HG03064 (cell line): ENCODE data around the gene CCDC180.
"Not testable (repeated sequence)": the region's sequence is repeated elsewhere in the genome, so short reads cannot be mapped to it uniquely, and the experiment has no call there.

Source experiments
- ATAC-seq: cut with Tn5 transposase; IDR thresholded peaks from one replicate; pipeline ENCODE4 v1.9.1; 2021; ENCODE audit warnings: low read depth; ENCODE audit not compliant: unreplicated experiment

The CCDC180 gene

DNA sequence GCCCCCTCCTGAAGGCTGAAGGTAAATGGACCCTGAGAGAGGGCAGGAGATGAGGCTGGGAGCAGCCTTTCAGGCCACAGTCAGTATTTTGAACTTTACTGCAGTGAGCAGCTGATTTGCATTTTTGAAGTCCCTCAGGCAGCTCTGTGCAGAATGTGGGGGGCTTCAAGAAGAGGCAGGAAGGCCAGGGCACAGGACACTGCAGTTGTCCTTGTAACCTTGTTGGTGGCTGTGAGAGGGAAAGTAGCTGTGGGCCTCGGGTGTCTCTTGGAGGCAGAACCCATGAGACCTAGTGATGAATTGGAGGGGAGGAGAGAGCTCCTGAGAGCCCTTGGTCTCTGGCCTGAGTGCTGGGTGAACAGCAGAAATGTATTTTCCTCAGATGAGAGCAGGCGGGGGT lies 2.6 kb downstream of the CCDC180 start:
- ATAC-seq, result no peak

GRCh38 chr9:97310896-97311295 lies 3.4 kb downstream of the CCDC180 start:
- no peak for ATAC-seq

- no peak for ATAC-seq
These were observed 4.5 kb downstream of the CCDC180 start for GRCh38 chr9:97311798-97312500.

- no peak for ATAC-seq
These were observed 5.1 kb downstream of the CCDC180 start for GRCh38 chr9:97312556-97312955.

DNA sequence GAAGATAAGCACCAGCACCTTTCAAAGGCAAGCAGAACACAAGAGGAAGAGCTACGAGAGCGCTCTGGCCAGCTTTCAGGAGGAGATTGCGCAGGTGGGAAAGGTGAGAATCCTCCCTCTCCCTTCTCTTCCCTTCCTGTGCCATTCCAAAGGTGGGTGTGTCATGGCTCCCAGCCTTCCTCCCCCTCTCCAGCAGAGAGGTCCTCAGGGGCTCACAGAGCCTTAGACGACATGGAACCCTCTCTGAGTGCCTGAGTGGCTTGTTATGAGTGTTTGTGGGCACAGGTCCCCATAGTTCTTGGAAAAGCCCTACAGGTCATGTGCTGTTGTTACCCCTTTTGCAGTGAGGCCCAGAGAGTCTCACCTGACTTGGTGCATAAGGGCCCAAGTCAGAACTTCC lies 5.8 kb downstream of the CCDC180 start:
- no peak for ATAC-seq

GRCh38 chr9:97313746-97314145 lies 6.3 kb downstream of the CCDC180 start:
- no peak for ATAC-seq

DNA sequence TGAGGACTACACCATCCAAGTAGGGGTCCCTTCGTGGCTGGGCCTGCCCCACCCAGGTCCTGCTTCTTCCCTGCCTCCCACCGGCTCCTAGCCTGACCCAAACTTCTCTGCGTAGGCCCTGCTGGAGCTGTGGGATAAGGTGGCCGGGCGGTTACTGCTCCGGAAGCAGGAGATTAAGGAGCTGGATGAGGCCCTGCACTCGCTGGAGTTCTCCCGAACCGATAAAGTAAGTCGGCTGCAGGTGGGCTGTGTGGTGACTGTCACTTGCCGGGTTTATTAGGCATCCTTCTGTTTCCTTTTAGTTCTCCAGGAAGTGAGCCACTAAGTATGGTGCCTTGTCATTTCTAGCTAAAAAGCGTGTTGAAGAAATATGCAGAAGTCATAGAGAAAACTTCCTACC lies 7.0 kb downstream of the CCDC180 start:
- ATAC-seq, result no peak

- ATAC-seq, result no peak
These were observed 8.1 kb downstream of the CCDC180 start for GRCh38 chr9:97315550-97315949.

DNA sequence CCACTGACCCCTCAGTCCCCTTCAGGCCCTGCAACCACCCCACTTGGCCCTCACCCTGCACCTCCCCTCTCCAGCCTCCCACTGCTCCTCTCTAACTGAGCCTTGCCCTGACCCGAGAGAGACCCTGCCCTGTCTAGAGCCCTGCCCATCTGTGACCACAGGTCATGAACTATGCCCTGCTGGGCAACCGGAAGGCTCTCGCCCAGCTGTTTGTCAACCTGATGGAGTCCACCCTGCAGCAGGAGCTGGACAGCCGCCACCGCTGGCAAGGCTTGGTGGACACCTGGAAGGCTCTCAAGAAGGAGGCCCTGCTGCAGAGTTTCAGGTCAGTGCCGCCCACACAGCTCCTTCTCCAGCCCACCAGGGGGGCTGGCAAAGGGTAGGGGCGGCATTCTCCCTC lies 9.4 kb downstream of the CCDC180 start:
- ATAC-seq, result no peak

GRCh38 chr9:97318433-97318832 lies 11.0 kb downstream of the CCDC180 start:
- no peak for ATAC-seq

- ATAC-seq, result no peak
These were observed 11.9 kb downstream of the CCDC180 start for GRCh38 chr9:97319395-97319794.

DNA sequence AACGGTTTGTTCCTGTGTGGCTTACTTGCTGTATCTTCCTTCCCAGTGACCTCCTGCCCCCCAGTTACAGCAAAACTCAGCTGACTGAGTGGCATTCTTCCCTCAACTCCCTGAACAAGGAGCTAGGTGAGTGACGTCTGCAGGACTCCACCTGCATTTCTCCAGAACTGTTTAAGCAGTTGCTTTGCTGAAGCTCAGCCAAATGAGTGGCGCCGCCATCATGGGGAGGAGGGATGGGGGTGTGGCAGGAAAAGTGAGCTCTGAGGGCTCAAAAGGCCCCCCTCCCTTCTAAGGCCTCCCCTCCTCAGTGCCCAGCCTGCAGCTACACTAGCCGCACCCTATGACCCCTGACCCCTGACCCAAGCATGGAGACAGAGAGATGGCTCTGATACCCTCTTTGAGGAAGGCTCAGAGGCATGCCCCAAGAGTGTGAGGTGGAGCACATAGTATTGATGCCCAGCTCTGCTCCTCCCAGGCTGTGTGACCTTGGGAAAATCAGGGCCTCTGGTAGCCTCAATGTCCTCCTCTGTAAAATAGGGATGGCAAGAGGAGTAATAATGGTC lies 12.7 kb downstream of the CCDC180 start:
- no peak for ATAC-seq

DNA sequence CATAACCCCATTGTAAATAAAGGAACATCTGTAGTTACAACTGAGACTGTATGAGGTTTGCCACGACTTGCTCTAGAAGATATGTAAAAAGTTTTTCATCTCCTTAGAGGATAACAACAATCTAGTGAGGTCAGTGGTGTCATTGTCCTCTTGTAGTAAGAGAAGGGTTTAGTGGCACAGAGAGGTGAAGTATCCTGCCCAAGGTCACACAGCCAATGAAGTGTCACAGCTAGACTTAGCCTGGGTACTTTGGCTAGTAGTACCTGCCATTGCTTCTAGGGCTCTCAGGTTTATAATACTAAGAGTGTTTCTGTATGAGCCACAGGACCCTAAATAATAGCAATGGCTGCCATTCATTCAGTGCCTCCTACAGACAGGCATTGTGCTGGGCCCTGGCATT lies 13.8 kb downstream of the CCDC180 start:
- no peak for ATAC-seq

DNA sequence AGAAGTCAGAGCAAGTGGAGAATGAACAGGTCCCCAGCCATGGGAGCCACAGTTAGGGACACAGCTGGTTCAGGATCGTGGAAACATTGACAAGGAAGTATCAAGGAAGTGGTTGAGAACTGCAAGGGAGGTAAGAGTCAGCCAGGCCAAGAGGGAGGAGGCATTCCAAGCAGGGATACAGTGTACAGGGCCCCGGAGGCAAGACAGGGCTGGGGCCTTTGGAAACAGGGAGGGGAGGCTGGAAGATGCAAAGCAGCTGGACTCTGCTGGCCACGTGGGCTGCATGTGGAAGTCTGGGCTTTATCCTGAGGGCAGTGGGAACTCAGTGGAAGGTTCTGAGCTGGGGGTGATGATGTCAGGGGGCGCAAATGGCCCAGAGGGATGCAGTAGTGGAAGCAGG lies 14.2 kb downstream of the CCDC180 start:
- no peak for ATAC-seq

GRCh38 chr9:97322105-97322504 lies 14.6 kb downstream of the CCDC180 start:
- ATAC-seq, result no peak

- ATAC-seq, result no peak
These were observed 17.5 kb downstream of the CCDC180 start for GRCh38 chr9:97324954-97325353.

- no peak for ATAC-seq
These were observed 20.1 kb downstream of the CCDC180 start for GRCh38 chr9:97327562-97327961.

DNA sequence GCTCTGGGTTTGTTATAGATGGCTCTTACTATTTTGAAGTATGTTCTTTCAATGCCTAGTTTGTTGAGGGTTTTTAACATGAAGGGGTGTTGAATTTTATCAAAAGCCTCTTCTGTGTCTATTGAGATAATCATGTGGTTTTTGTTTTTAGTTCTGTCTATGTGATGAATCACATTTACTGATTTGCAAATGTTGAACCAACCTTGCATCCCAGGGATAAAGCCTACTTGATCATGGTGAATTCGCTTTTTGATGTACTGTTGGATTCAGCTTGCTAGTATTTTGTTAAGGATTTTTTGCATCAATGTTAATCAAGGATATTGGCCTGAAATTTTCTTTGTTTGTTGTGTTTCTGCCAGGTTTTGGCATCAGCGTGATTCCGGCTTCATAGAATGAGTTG lies 25.5 kb downstream of the CCDC180 start:
- no peak for ATAC-seq

- not testable (repeated sequence) for ATAC-seq
These were observed 28.2 kb downstream of the CCDC180 start for GRCh38 chr9:97335622-97336021.

DNA sequence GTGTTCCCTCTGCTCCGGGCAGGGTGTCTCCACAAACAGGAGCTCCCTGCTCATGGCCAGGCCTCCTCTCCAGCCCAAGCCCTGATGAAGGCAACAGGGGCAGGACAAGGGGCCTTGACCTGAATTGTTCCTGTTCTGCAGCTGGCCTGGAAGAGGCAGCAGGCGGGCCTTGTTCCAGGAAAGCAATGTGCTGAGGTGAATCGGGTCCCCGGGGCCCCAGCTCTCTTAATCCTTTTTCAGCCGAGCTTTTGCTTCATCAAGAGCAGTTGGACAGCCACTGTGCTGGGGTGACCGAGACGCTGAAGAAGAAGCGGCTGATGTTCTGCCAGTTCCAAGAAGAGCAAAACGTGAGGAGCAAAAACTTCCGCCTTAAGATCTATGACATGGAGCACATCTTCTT lies 41.4 kb downstream of the CCDC180 start:
- no peak for ATAC-seq

GRCh38 chr9:97349400-97349799 lies 41.9 kb downstream of the CCDC180 start:
- no peak for ATAC-seq

GRCh38 chr9:97354637-97355036 lies 47.2 kb downstream of the CCDC180 start:
- no peak for ATAC-seq

DNA sequence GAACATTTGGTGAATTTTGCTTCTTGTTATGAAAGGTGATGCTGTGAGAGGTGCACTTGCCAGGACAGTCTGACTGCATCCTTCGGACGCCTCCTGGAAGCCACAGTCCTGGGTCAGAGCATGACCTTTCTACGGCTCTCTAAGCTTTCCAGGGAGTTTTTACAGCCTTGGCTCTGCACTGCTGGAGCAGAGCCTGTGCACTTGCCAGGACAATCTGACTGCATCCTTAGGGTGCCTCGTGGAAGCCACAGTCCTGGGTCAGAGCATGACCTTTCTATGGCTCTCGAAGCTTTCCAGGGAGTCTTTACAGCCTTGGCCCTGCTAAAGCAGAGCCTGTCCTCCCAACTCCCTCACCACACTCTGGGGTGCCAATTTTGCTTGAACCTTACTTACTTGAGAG lies 49.6 kb downstream of the CCDC180 start:
- ATAC-seq, result no peak
